ENCODE results near the gene SMIM30.

DNA sequence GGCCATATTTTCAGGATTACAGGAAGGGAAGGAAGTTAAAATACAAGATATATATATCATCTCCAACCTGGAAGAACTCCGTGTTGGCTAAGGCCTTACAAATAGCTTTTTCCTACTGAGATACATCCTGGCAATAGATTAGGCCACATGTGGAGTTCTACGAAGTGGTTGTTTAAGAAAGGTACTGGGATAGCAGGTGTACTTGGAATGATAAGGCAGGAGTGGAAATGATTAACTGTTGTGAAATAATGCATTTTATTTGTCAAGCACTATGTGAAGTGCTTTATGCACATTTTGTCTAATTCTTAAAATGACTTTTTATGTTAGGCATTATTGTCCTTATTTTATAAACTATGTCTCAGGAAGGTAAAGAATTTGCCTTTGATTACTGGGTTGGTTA lies 18.9 kb upstream of the SMIM30 start:
- TF ChIP-seq CTCF (IDR thresholded peaks at IDR 0.05; ENCODE audit: poor library complexity) (no peak), EZH2 (IDR thresholded peaks at IDR 0.05; ENCODE audit: borderline replicate concordance) (no peak)

Measured in hepatocyte (in vitro differentiated cells).